NCI-H345 (cell line): ENCODE data around the gene FAM177B.

ENCODE experiments used
- DNase-seq: peaks from one replicate; lab custom pipeline; 2025; lab: John Stamatoyannopoulos, UW

The FAM177B gene

DNA sequence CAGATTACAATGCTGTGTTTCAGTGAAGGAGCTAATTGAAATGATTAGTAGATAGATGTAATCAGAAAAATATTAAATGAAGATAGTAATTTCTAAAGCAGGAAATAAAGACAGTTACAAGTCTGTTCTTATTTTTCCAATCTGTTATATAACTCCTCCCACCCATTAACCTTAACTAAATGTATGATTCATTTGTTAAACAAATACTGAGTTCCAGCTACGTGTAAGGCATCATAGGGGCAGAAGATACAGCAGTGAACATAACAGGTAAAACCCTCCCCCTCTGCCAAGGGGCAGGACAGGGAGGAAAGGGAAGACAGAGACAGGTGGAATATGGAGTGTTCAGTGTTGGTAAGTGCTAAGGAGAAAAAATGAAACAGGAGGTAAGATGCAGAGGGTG, at the start of gene FAM177B:
TSS of gene FAM177B (plus strand) at position 231 of the 400 bp plus-strand sequence. CDS start 9,344 bp downstream, outside the sequence.
- DNase-seq, result no peak

DNA sequence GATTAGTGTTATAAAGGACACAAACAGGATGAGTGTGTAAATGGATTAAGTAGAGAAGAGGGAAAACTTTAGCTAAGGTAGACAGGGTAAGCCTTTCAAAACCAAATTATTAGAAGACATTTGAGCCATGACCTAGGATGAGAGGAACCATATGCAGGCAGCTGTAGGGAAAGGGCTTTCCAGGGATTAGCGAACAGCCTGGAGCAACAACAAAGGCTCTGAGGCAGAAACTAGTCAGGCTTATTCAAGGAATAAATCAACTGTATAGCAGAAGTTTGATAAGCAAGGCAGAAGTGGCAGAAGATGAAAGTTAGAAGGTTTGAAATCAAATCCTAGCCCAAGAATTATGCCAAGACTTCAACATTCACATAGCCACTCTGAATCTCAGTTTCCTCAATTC, 46.0 kb upstream of the FAM177B start:
- no peak for DNase-seq

- no peak for DNase-seq
Measured at GRCh38 chr1:222694927-222695326, 42.1 kb upstream of the FAM177B start.

DNA sequence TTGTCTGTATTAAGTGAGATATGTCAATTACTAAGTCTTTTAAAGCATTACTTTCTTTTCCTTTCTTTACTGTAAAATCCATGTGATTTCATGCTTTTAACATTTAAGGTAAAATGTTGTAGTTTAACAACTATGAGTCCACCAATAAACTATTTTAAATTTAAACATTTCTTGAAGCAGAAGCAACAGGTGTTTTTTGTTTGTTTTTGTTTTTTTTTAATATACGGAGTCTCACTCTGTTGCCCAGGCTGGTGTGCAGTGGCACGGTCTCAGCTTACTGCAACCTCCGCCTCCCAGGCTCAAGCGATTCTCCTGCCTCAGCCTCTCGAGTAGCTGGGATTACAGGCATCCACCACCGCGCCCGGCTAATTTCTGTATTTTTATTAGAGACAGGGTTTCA, 40.3 kb upstream of the FAM177B start:
- no peak for DNase-seq

DNA sequence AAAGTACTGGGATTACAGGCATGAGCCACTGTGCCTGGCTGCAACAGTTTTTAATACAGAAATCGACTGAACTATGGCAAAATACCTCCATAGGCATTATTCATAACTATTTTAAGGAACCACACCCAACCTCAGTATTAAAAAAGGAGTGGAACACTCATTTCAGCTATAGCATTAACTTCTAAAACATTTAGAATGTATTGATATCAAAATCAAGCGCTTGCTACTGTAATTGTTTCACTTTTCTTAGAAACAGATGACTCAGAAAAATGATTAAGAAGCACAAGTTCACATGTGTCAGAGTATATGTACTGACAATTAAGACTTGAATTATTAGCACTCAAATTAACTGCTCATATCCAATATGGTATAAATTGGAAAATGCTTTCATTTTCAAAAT, 39.8 kb upstream of the FAM177B start:
- DNase-seq, result no peak

GRCh38 chr1:222697826-222698225, 39.2 kb upstream of the FAM177B start:
- no peak for DNase-seq

DNA sequence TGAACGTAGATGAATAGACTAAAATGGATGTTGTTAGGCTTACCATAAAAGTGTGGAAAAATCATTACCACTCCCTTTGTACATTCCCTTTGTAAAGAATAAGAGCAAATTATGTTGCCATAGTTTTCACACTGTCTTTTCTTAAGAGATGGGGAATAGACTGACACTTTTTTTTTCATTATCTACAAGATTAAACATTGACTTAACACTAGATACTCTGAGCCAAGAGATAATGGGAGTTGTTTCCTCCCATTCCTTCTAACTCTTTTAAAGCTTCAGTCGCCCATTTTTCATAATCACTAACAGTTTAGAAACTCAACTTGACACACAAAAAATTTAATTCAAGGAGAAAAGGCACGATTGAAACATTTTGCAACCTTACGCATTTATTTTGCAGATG, 34.8 kb upstream of the FAM177B start:
- no peak for DNase-seq

DNA sequence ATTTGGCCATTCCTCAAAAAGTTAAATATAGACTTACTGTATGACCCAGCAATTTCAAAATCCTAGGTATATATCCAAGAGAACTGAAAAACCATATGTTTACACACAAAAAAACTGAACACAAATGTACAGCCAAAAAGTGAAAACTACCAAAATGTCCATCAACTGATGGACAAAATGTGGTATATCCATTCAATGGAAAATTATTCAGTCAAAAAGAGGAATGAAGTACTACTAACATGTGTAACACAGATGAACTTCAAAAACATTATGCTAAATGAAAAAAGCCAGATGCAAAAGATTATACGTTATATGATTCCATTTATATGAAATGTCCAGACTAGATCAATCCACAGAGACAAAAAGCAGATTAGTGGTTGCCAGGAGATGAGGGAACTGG, 32.7 kb upstream of the FAM177B start:
- DNase-seq, result no peak

DNA sequence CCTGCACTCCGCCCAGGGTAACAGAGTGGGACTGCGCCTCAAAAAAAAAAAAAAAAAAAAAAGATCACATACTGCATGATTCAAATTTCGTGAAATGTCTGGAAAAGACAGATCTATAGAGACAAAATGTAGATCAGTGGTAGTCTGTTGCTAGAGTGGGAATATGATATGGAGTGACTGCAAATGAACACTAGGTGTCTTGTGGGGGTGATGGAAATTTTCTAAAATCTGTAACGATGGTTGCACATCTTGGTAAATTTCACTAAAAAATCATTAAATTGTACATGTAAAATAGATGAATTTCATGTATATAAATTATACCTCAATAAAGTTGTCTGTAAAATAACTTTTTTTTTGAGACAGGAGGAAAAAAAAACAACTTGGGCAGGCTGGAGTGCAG, 30.2 kb upstream of the FAM177B start:
- DNase-seq, result no peak

DNA sequence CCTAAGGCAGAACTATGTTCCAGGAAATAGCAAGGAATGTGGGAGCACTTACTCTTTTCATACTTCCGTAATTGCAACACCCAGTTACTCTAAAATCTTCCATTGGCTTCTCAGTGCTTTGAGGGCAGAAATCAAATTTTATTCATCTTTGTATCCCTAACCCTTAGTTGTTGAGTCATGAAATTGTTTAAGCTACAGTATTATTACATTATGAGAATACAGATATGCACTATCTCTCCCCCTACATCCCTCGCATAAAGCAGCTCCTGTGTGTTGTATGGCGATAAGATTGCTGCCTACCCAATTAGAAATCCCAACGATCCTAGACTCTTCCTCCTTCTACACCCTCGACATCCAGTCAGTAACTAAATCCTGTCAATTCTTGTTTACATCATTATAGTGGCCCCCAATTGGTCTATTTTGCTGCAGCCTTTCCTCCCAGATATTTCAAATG, 27.3 kb upstream of the FAM177B start:
- no peak for DNase-seq

DNA sequence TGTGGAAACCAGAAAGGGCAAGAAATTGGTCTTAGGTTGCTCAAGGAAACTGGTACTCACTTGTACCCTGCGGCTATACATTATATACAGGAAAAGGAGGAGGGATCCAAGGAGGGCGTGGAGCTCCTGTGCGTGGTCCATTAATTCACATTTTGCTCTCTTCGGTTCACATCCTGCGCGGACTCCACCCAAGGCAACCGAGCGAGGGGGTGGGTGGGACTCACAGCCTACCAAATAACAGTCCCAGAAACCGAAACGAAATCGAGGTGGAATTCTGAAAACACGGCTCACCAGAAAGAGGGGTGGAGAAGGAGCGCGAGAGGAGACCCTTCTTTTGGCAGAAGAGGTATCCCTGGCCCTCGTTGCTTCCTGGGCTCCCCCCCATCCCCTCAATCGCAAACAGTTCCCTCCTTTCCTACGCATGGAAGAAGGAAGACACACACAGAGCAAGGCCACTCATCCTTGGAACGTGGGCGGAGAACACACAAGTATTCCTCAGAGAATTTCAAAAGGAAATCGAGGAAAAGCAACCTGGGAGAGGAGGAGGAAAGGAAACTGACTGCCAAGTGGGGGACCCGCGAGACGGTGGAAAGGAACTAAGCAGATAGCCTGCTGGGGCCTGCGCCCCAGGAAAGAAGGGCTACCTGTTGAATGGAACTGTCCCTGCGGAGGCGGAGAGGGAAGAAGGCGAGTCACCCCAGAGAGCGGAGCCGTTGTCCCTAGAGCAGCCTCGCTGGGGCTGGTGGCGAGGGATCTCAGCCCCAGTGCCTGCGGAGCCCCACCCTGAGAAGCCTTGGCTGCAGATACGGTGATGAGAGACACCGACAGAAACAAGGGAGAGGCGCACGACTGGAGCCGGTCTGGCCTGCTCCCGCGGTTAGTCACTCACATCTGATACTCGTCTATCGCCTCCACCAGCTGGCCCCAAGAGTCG, 25.4 kb upstream of the FAM177B start:
- DNase-seq, result peak; percentile 39

DNA sequence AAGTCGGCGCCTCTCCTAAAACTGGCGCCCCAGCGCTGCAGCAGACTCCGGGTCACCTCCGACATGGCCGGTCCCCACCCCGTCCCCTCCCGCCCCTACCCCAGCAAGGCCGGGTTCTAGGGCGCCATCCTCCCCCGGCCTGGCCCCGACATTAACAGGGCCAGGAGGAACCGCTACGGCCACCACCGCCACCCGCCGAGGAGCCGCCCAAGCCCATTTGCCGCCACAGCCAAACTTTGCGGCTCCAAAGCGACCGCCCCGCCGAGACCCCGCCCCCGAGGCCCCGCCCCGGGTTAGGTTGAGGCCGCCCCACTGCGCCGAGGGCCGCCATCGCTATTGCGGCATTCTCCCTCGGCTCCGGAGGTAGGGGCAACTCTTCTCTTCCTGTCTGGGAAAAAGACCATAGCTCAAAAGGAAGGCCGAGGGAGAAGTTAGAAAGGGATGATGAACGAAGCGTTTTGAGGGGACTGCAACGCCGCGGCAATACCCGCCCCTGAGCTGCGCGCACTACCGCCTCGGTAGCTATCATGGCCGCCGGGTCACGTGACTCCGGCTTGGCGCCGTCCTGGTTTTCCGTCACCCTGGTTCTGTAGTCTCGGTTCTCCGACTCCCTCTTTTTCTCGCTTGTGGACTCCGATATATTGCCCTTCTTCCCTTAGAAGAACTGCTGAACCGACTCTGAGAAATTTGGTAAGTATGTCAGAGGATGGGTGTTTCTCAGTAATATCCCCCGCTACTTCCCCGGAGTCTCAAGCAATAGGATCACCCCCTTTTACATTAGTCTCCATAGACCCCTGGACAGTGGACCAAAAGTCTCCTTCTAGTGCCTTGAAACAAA, 24.5 kb upstream of the FAM177B start, which contains the start of the genes AIDA and BROX:
TSS of gene AIDA (minus strand) at position 239 of the 838 bp plus-strand sequence. CDS start at position 65, 174 bp downstream.
TSS of gene BROX (plus strand) at position 312 of the 838 bp plus-strand sequence. CDS start 3,136 bp downstream, outside the sequence.
- peak; percentile 88 for DNase-seq

- DNase-seq, result peak; percentile 97
Measured at GRCh38 chr1:222713091-222713961, 23.7 kb upstream of the FAM177B start.

DNA sequence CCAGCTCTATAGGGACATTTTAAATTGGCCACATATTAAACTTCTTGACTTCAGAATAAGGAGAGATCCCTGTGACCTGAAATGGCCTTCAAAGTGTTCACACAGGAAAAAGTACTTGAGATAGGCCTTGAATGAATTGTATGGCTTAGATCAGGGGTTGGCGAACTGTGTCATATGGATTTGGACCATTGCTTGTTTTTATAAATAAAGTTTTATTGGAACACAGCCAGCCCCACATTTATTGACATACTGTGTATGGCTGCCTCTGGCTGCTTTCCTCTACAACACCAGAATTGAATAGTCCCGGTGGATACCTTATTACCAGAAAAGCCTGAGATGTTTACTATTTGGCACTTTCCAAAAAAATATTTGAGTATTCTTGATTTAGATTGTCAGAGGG, 20.6 kb upstream of the FAM177B start:
- no peak for DNase-seq

- no peak for DNase-seq
Measured at GRCh38 chr1:222728746-222729145, 8.3 kb upstream of the FAM177B start.

DNA sequence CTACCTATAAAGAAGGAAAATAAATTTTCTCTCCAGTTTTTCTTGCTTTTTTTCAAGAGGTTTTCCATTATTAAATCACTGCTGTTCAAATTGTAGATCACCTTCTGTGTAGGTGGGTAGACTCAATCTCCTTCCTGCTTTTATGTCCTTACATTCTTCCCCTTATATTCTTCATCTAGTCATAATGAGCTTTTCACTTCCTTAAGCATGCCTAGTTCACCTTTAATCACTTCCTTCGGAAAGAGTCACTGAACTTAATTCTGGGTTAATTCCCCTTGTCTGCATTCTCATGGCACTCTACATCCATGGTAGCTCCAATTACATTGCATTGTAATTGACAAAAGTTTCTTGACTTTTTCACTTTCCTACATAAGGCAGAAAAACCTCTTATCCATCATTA, 6.1 kb upstream of the FAM177B start:
- DNase-seq, result no peak

GRCh38 chr1:222732216-222733159, 4.5 kb upstream of the FAM177B start:
- DNase-seq, result no peak

DNA sequence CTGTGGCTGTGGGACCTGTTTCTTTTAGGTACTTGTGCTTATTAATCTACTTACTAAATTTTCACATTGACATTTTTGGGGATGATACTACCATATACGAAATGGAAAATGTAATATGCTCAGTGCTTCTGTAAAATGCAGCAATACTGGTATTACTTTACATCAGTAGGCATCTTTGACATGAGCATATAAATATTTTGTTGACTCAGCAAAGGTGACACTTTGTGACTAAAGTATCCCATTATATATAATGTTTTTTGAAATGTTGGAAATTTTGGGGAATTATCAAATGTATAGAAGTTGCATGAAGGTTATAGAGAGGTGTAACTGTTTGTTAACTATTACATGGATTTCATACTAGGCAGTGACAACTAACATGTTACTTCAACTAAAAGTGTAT, 2.3 kb upstream of the FAM177B start:
- DNase-seq, result no peak

GRCh38 chr1:222736470-222736869, 532 bp upstream of the FAM177B start:
- DNase-seq, result no peak

- no peak for DNase-seq
Measured at GRCh38 chr1:222739465-222739864, 2.5 kb downstream of the FAM177B start.
